Cardiac septum (tissue), 1 donor: ENCODE measurements around the gene MSGN1. TPM values are rescaled to one million over a fixed set of nuclear protein-coding genes. Genes with fewer than 3 reads are reported as not detected.

Source experiments
- DNase-seq: peaks from one replicate; pipeline ENCODE4 v3.0.0-alpha.2; 2020; ENCODE audit warnings: low spot score
- intact Hi-C: fragments of 100-400 bp; cut with DNase I; formaldehyde crosslinking; loops from one replicate; pipeline ENCODE4 v1.14.0; 2022
- long read RNA-seq: library from polyadenylated mRNA; unstranded; transcript quantifications from one replicate; pipeline ENCODE4 v2.0.0, GENCODE V29; 2021
- total RNA-seq: library from RNA; stranded (reverse); fragmentation: NEBNext Ultra II Directional; extraction: Animal tissue kit (Norgen Biotek cat#: 25700); gene quantifications from one replicate; pipeline ENCODE4 v1.2.1, GENCODE V29; 2021
- donor health status: DM: no; HTN: no; CAD: no.

Gene MSGN1
- not detected for total RNA-seq
- long read RNA-seq = 0 reads

GRCh38 chr2:17816396-17817245 is at the start of gene MSGN1:
Gene MSGN1, plus strand, starts transcription at chr2:17816460. Its CDS starts 59 bp downstream, at chr2:17816519.
- DNase-seq = no peak
- intact Hi-C loops = no loop called here

GRCh38 chr2:17768894-17769293 is 47.4 kb upstream of the MSGN1 start:
- DNase-seq = no peak
- intact Hi-C loops = no loop called here

GRCh38 chr2:17771956-17772355 is 44.3 kb upstream of the MSGN1 start:
- intact Hi-C loops = no loop called here
- no peak for DNase-seq

GRCh38 chr2:17772532-17772931 is 43.7 kb upstream of the MSGN1 start:
- intact Hi-C loops = no loop called here
- no peak for DNase-seq

GRCh38 chr2:17780546-17780945 is 35.7 kb upstream of the MSGN1 start:
- intact Hi-C loops = no loop called here
- no peak for DNase-seq

GRCh38 chr2:17781482-17781881 is 34.8 kb upstream of the MSGN1 start:
- intact Hi-C loops = no loop called here
- no peak for DNase-seq

GRCh38 chr2:17786727-17787126 is 29.5 kb upstream of the MSGN1 start:
- intact Hi-C loops = no loop called here
- no peak for DNase-seq

GRCh38 chr2:17788773-17789172 is 27.5 kb upstream of the MSGN1 start:
- intact Hi-C loops = no loop called here
- DNase-seq = no peak

- DNase-seq = no peak
- intact Hi-C loops = no loop called here
Observed at GRCh38 chr2:17790536-17790935, 25.7 kb upstream of the MSGN1 start.

- DNase-seq = no peak
Observed at GRCh38 chr2:17791121-17791816, 25.0 kb upstream of the MSGN1 start.

GRCh38 chr2:17791817-17792130 is 24.5 kb upstream of the MSGN1 start:
- intact Hi-C loops = no loop called here
- DNase-seq = no peak

More at GRCh38 chr2:17791121-17791816, 25.0 kb upstream of the MSGN1 start:
- intact Hi-C loops = no loop called here

- DNase-seq = no peak
- intact Hi-C loops = no loop called here
Observed at GRCh38 chr2:17792515-17792914, 23.7 kb upstream of the MSGN1 start.

GRCh38 chr2:17793296-17793695 is 23.0 kb upstream of the MSGN1 start:
- intact Hi-C loops = no loop called here
- no peak for DNase-seq

GRCh38 chr2:17793803-17794354 is 22.4 kb upstream of the MSGN1 start:
- intact Hi-C loops = no loop called here
- DNase-seq = no peak

GRCh38 chr2:17795309-17795708 is 21.0 kb upstream of the MSGN1 start:
- intact Hi-C loops = no loop called here
- DNase-seq = no peak

- intact Hi-C loops = no loop called here
- DNase-seq = no peak
Observed at GRCh38 chr2:17798338-17798737, 17.9 kb upstream of the MSGN1 start.

- no peak for DNase-seq
- intact Hi-C loops = no loop called here
Observed at GRCh38 chr2:17799301-17800120, 16.7 kb upstream of the MSGN1 start.

GRCh38 chr2:17800219-17800618 is 16.0 kb upstream of the MSGN1 start:
- intact Hi-C loops = no loop called here
- no peak for DNase-seq

- intact Hi-C loops = no loop called here
- DNase-seq = no peak
Observed at GRCh38 chr2:17800693-17801458, 15.4 kb upstream of the MSGN1 start.
